ENCODE results near the gene MAP2K4. TPM values are rescaled to one million over a fixed set of nuclear protein-coding genes. Genes with fewer than 3 reads are reported as not detected.

Gene MAP2K4
- total and polyA plus RNA-seq, 2 experiments from 2014 or later: 38.5 to 53.6 TPM

DNA sequence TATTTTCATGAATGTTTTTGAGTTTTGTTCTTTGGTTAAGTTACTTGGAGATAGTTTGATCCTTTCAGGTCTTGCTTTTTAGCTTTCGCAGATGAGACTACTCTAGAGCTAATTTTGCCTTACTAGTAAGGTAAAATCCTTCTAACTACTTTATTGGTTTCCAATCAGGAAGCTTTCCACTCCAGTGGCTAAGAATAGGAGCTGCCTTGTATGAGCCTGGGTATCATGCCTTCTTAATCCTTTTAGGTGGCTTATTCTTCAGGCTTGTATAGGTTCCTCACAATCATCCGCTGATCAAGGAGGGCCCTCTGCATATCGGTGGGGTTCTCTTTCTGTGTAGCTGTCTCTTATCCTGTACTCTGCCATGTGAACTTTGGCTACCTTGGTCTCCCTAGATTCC is 53.7 kb downstream of the MAP2K4 start:
- H2AFZ ChIP-seq: no peak overlapping the region
- no peaks in the 10 kb centered on the region for H3K27me3 ChIP-seq
- no peaks in the 10 kb centered on the region for H3K9me2 ChIP-seq (replicated peaks; ENCODE audit: insufficient read depth)
- H4K20me1 ChIP-seq (ENCODE audit: insufficient read depth, poor library complexity, severe bottlenecking): no peaks in the 10 kb centered on the region
- H3K79me2 ChIP-seq: peaks cover 72% of the 10 kb centered on the region
- no peak overlapping the region for H3K27ac ChIP-seq
- DNase-seq (ENCODE audit: low spot score): no peak
- no peak for TF ChIP-seq EZH2phosphoT487 (IDR thresholded peaks at IDR 0.05; ENCODE audit: low read depth, severe bottlenecking, unreplicated experiment)
- TF ChIP-seq EZH2 (IDR thresholded peaks at IDR 0.05; ENCODE audit: borderline replicate concordance): no peak
- TF ChIP-seq CTCF (IDR thresholded peaks at IDR 0.05; ENCODE audit: poor library complexity): no peak
- no peak overlapping the region for H3K4me3 ChIP-seq
- no peaks in the 10 kb centered on the region for H3K9me3 ChIP-seq (ENCODE audit: low read depth)
- H3K36me3 ChIP-seq (replicated peaks; ENCODE audit: insufficient read depth, low read depth): no peaks in the 10 kb centered on the region
- WGBS (ENCODE audit: low lambda C conversion rate, missing lambda C conversion rate): 66% methylated on average over 3 of the region's 3 CpGs
- no peak overlapping the region for H3K4me2 ChIP-seq
- peaks cover 8% of the 10 kb centered on the region for H3K4me1 ChIP-seq (ENCODE audit: insufficient read depth)

DNA sequence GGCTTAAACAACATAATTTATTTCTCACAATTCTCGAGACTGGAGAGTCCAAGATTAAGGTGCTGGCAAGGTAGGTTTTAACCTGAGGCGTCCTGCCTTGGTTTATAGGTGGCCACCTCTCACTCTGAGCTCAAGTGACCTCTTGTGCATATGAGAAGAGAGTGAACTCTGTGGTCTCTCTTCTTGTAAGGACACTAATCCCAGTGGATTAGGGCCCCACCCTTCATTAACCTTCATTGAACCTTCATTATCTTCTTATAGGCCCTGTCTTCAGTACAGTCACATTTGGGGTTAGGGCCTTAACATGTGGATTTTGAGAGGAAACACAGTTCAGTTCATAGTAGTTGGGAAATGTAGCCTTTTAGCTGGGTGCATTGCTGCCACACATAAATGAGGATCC is 57.1 kb downstream of the MAP2K4 start:
- TF ChIP-seq CTCF (IDR thresholded peaks at IDR 0.05; ENCODE audit: poor library complexity) (no peak), EZH2 (IDR thresholded peaks at IDR 0.05; ENCODE audit: borderline replicate concordance) (no peak), EZH2phosphoT487 (IDR thresholded peaks at IDR 0.05; ENCODE audit: low read depth, severe bottlenecking, unreplicated experiment) (no peak)
- Histone ChIP-seq H2AFZ (no peak overlapping the region), H3K79me2 (peaks cover 65% of the 10 kb centered on the region), H3K4me3 (no peak overlapping the region), H3K36me3 (replicated peaks; ENCODE audit: insufficient read depth, low read depth) (no peaks in the 10 kb centered on the region), H3K9me2 (replicated peaks; ENCODE audit: insufficient read depth) (no peaks in the 10 kb centered on the region), H3K4me2 (no peak overlapping the region), H3K9me3 (ENCODE audit: low read depth) (no peaks in the 10 kb centered on the region), H4K20me1 (ENCODE audit: insufficient read depth, poor library complexity, severe bottlenecking) (no peaks in the 10 kb centered on the region), H3K27ac (no peak overlapping the region), H3K4me1 (ENCODE audit: insufficient read depth) (peaks cover 8% of the 10 kb centered on the region), H3K27me3 (no peaks in the 10 kb centered on the region)
- no peak for DNase-seq (ENCODE audit: low spot score)
- WGBS (ENCODE audit: low lambda C conversion rate, missing lambda C conversion rate): 91% methylated on average over 2 of the region's 2 CpGs

- Histone ChIP-seq H3K4me1 (ENCODE audit: insufficient read depth) (peaks cover 8% of the 10 kb centered on the region), H3K27me3 (no peaks in the 10 kb centered on the region), H3K27ac (no peak overlapping the region), H3K79me2 (peaks cover 65% of the 10 kb centered on the region), H3K9me2 (replicated peaks; ENCODE audit: insufficient read depth) (no peaks in the 10 kb centered on the region), H2AFZ (no peak overlapping the region), H3K4me3 (no peak overlapping the region), H3K36me3 (replicated peaks; ENCODE audit: insufficient read depth, low read depth) (no peaks in the 10 kb centered on the region), H3K9me3 (ENCODE audit: low read depth) (no peaks in the 10 kb centered on the region), H4K20me1 (ENCODE audit: insufficient read depth, poor library complexity, severe bottlenecking) (no peaks in the 10 kb centered on the region), H3K4me2 (no peak overlapping the region)
- TF ChIP-seq CTCF (IDR thresholded peaks at IDR 0.05; ENCODE audit: poor library complexity) (no peak), EZH2phosphoT487 (IDR thresholded peaks at IDR 0.05; ENCODE audit: low read depth, severe bottlenecking, unreplicated experiment) (no peak), EZH2 (IDR thresholded peaks at IDR 0.05; ENCODE audit: borderline replicate concordance) (no peak)
- whole genome bisulfite sequencing (ENCODE audit: low lambda C conversion rate, missing lambda C conversion rate): 66% methylated on average over 2 of the region's 2 CpGs
- DNase-seq (ENCODE audit: low spot score): no peak
These were observed 58.1 kb downstream of the MAP2K4 start for GRCh38 chr17:12078791-12079190.

- Histone ChIP-seq H3K4me2 (no peak overlapping the region), H3K36me3 (replicated peaks; ENCODE audit: insufficient read depth, low read depth) (no peaks in the 10 kb centered on the region), H4K20me1 (ENCODE audit: insufficient read depth, poor library complexity, severe bottlenecking) (no peaks in the 10 kb centered on the region), H3K79me2 (peaks cover 71% of the 10 kb centered on the region), H3K27ac (no peak overlapping the region), H3K4me1 (ENCODE audit: insufficient read depth) (no peaks in the 10 kb centered on the region), H3K9me3 (ENCODE audit: low read depth) (no peaks in the 10 kb centered on the region), H2AFZ (no peak overlapping the region), H3K4me3 (no peak overlapping the region), H3K9me2 (replicated peaks; ENCODE audit: insufficient read depth) (no peaks in the 10 kb centered on the region), H3K27me3 (no peaks in the 10 kb centered on the region)
- no peak for TF ChIP-seq CTCF (IDR thresholded peaks at IDR 0.05; ENCODE audit: poor library complexity)
- TF ChIP-seq EZH2 (IDR thresholded peaks at IDR 0.05; ENCODE audit: borderline replicate concordance): no peak
- no peak for TF ChIP-seq EZH2phosphoT487 (IDR thresholded peaks at IDR 0.05; ENCODE audit: low read depth, severe bottlenecking, unreplicated experiment)
- no peak for DNase-seq (ENCODE audit: low spot score)
- WGBS (ENCODE audit: low lambda C conversion rate, missing lambda C conversion rate): 78% methylated on average over 8 of the region's 8 CpGs
These were observed 61.0 kb downstream of the MAP2K4 start for GRCh38 chr17:12081720-12082119.
